AML-193 (cell line): Measurements from ENCODE around the gene C9.
A peak's percentile ranks its signal among the peaks of the same experiment; 100 is the strongest.
"Not testable (repeated sequence)": the region's sequence is repeated elsewhere in the genome, so short reads cannot be mapped to it uniquely, and the experiment has no call there.

Source experiments
- DNase-seq, 2 experiments: peaks; one replicate each; lab custom pipeline; 2025; lab: John Stamatoyannopoulos, UW

Gene C9

DNA sequence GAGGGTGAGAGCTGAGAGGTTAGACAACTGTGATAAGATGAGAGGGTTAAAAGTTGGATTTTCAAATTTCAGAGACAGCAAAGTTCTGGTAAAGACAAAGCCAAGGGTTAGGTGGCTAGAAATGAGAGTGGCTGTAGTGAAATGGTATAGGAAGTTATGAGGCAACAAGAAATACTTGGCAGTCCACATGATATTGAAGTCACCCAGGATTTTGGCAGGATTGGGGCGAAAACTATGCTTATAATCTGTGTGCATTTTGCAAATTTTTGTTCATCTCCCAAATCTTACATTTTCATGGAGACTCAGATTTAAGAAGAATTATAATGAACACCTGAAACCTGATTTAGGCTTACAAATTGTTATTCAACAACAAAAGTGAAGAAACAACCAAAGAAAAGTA, 35.6 kb downstream of the C9 start:
- no peak for DNase-seq

- DNase-seq: no peak
Observed at GRCh38 chr5:39323542-39323941, 40.8 kb downstream of the C9 start.

GRCh38 chr5:39319395-39319794, 44.9 kb downstream of the C9 start:
- DNase-seq: no peak

GRCh38 chr5:39316464-39316863, 47.8 kb downstream of the C9 start:
- DNase-seq: not testable (repeated sequence)

- no peak for DNase-seq
Observed at GRCh38 chr5:39315995-39316394, 48.3 kb downstream of the C9 start.

DNA sequence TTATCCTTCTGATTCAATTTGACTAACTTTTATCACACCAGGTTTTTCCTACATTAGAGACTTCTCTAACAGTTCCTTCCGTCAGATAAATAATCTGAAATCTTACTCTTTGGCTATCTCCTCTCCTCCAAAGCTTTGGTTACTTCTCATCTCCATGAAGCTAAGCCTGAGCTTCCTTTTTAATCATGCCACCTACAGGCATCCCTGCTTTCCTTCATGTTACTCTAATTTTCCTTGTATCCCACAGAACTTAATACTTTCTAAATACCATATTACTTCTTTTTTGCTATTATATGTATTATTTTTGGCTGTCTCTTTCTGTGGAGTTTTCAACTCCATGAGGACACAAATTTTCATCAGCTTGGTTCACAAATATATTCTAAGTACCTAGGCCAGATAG, 49.7 kb downstream of the C9 start:
- DNase-seq: no peak

- DNase-seq: no peak
Observed at GRCh38 chr5:39309534-39309933, 54.8 kb downstream of the C9 start.

- DNase-seq: no peak
Observed at GRCh38 chr5:39302472-39302871, 61.8 kb downstream of the C9 start.

DNA sequence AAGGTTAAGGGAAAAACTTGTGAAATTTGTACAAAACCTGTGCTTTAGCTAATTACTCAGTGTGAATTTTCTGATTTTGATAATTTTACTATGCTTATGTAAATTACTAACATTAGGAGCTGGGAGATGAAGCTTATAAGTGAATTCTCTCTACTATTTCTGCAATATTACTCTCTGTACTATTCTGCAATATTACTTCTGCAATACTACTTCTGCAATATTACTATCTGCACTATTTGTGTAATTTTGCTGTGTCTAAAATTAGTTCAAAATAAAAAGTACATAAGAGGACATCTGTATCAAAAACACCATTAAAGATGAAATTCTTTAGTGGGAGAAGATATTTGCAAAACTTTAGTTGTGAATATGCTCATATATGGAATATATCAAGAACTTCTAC, 62.9 kb downstream of the C9 start:
- DNase-seq: peak; percentile 25 to 41

- no peak for DNase-seq
Observed at GRCh38 chr5:39299962-39300361, 64.3 kb downstream of the C9 start.

- DNase-seq: no peak
Observed at GRCh38 chr5:39294736-39295135, 69.6 kb downstream of the C9 start.

GRCh38 chr5:39284552-39284951, 79.7 kb downstream of the C9 start:
- no peak for DNase-seq

DNA sequence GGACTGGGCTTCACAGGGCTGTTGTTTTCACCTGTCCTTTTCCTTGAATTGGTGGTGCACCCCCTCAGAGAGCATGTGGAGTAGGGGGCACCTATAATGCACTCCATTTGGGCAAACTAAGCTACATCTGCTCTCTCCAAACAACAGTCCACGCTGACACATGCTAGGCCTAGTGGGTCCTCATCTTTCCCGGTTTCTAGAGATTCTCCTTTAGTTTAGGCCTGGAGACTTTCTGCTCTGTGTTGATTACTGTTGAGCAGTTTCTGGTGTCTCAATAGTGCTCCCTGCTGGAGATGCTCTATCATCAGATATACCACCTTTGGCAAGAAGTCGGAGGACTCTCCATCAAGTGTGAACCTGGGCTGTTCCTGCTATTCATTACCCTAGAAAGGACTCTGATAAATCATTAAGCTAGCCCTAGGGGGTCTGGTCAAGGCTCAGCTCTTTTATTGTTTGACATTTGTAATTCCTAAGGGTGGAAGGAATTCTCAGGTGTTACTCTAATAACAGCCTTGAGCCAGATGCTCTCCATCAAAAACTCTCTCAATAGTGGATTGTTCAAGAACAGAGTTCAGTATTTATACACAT, 81.0 kb downstream of the C9 start:
- DNase-seq: peak; percentile 67 to 71

DNA sequence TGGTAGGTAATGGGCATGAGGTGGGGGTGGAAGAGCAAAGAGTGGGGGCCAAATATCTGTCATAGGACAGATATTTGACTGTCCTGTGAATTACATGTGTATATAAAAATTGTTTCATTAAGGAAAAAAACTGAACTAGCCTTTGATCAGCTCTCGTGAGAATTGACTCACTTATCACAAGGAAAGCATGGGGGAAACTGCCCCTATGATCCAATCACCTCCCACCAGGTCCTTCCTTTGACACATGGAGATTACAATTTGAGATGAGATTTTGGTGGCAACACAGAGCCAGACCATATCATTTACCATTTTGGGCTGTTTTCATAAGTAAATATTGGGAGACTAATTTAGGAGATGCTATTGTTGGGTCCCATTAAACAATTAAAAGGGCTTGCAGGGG, 81.7 kb downstream of the C9 start:
- no peak for DNase-seq

- not testable (repeated sequence) for DNase-seq
Observed at GRCh38 chr5:39275865-39276264, 88.4 kb downstream of the C9 start.

- peak; percentile 48 to 61 for DNase-seq
Observed at GRCh38 chr5:39274398-39275085, 89.8 kb downstream of the C9 start.

DNA sequence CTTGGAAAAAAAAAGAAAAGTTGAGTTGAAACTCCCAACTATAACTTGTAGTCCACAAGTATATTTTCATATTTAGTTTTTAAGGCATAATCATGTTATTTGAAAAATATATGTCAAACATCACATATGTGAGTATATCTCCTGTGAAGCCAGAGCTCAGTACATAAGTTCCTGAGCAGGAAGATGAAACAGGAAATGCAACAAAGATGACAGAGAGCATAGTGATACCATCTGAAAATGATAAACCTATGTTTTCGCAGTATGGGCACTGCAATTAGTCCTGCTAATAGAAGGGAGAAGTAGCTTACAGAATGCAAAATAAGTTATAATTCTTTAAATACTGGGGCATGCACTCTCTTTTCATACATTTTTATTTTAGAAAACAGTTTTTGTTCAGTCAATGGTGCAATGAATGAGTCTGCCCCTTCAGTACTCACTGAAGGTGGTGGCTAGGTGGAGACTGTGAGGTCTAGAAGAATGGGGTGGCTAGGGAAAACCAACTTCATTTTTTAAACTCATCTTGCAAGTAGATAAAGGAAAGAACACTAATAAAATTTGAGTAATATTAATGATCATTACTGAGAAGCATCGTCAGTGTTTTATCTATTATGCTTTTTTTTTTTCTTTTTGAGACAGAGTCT, 90.9 kb downstream of the C9 start:
- DNase-seq: peak; percentile 40 to 54

GRCh38 chr5:39272869-39273231, 91.4 kb downstream of the C9 start:
- not testable (repeated sequence) for DNase-seq

DNA sequence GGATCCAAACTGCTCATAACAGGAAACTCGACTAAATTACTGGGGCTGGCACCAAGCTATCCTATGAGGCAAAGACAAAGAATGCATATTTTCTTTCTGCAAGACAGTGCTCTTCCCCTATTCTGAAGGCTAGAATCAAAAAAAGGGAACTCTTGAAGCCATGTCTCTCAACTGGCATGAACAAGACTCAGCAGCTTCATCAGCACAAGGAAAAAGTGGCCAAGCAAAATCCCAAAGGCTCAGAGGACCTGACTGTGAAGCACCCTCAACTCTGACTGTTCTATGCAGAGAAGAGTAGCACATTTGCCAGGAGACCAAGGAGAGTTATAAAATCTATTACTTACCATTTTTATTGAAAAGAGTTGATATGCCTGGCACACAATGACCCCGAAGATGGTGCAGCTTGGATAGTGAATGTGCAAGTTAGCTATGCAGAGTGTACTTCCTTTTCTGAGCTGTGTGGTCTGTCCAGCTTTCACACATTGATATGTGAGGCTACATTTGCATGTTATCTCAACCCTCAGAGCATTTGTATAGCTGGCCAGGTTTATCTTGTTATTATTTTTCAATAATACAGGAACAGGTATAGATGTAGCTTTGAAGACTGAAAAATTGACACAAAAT, 94.0 kb downstream of the C9 start:
- DNase-seq: peak; percentile 73 to 76

- DNase-seq: no peak
Observed at GRCh38 chr5:39267186-39267585, 97.1 kb downstream of the C9 start.

- no peak for DNase-seq
Observed at GRCh38 chr5:39266442-39266841, 97.9 kb downstream of the C9 start.

DNA sequence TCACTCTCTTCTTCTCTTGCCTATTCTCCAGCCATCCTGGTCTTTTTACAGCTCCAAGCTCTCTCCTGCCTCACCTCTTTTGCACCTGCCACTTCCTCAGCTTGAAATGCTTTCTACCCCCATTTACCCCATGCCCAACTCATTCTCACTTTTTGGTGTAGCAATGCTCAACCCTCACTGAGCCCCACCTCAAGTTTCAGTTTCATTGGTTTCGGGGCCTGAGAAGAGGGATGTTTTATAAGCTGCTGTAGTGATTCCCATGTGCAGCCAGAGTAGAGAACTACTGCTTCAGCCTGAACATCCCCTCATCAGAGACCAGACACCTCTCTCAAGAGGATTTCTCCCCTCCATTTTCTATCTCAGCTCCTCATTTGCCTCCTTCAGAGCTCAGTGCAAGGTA, 99.8 kb downstream of the C9 start:
- no peak for DNase-seq

GRCh38 chr5:39262981-39263380, 101.3 kb downstream of the C9 start:
- DNase-seq: peak in 1 of 2 experiments; percentile 41
